PFSK-1 (cell line): ENCODE results near the gene CCL18.

Experiments used
- POLR2AphosphoS5 ChIP-seq: IDR thresholded peaks from 2 replicates; pipeline ENCODE4 v1.6.1; 2012; ENCODE audit warnings: low read depth, mild to moderate bottlenecking, control low read depth, low read length, moderate library complexity
- SIN3A ChIP-seq: IDR thresholded peaks from 2 replicates; pipeline ENCODE4 v1.6.1; 2012; ENCODE audit warnings: mild to moderate bottlenecking, low read length, moderate library complexity, borderline replicate concordance; ENCODE audit not compliant: insufficient read depth
- TAF1 ChIP-seq: IDR thresholded peaks from 2 replicates; pipeline ENCODE4 v1.6.1; 2012; ENCODE audit warnings: low read length, control low read depth, borderline replicate concordance; ENCODE audit not compliant: insufficient read depth
- TF ChIP-seq, protein P1 (sequence below), 2 experiments: IDR thresholded peaks; 2 replicates each; pipeline versions ENCODE4 v1.6.1 to v1.8.0; 2011 to 2012; ENCODE audit warnings: low read depth in 2 of 2, low read length in 2 of 2, control low read depth in 1 of 2, inconsistent platforms in 1 of 2, mild to moderate bottlenecking in 1 of 2, moderate library complexity in 1 of 2; ENCODE audit not compliant: insufficient read depth in 1 of 2

DNA sequence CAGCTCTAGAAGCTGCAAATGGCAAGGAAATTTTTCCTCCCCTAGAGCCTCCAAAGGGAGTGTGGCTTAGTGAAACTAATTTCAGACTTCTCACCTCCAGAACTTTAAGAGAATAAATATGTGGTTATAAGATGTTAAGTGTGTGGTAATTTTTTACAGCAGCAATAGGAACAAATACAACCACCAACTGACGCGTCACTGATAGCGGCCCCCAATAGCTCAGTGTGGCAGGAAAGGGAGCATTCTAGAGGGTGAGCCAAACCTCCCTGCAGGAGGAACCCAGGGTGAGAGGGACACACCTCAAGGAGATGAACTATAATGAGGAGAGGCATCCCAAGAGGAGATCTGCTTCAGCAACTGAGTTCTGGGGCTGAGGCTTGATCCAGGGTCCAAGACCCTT lies 43.6 kb downstream of the CCL18 start:
- TF ChIP-seq POLR2AphosphoS5 (no peak), SIN3A (no peak), TAF1 (no peak)
- TF ChIP-seq, protein P1, sequence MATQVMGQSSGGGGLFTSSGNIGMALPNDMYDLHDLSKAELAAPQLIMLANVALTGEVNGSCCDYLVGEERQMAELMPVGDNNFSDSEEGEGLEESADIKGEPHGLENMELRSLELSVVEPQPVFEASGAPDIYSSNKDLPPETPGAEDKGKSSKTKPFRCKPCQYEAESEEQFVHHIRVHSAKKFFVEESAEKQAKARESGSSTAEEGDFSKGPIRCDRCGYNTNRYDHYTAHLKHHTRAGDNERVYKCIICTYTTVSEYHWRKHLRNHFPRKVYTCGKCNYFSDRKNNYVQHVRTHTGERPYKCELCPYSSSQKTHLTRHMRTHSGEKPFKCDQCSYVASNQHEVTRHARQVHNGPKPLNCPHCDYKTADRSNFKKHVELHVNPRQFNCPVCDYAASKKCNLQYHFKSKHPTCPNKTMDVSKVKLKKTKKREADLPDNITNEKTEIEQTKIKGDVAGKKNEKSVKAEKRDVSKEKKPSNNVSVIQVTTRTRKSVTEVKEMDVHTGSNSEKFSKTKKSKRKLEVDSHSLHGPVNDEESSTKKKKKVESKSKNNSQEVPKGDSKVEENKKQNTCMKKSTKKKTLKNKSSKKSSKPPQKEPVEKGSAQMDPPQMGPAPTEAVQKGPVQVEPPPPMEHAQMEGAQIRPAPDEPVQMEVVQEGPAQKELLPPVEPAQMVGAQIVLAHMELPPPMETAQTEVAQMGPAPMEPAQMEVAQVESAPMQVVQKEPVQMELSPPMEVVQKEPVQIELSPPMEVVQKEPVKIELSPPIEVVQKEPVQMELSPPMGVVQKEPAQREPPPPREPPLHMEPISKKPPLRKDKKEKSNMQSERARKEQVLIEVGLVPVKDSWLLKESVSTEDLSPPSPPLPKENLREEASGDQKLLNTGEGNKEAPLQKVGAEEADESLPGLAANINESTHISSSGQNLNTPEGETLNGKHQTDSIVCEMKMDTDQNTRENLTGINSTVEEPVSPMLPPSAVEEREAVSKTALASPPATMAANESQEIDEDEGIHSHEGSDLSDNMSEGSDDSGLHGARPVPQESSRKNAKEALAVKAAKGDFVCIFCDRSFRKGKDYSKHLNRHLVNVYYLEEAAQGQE (IDR thresholded peaks at IDR 0.05; ENCODE audit: insufficient read depth in 1 of 2, low read depth in 2 of 2, low read length in 2 of 2) = no peak
